CD4-positive, alpha-beta memory T cell (primary cell): Measurements from ENCODE around the gene FRK. TPM values are rescaled to one million over a fixed set of nuclear protein-coding genes. Genes with fewer than 3 reads are reported as not detected.

Experiments
- CTCF ChIA-PET: fragments of 350-600 bp; sonication (Branson Sonifier 250); formaldehyde crosslinking; loops from one replicate; lab custom pipeline; 2021; ENCODE audit warnings: inconsistent platforms; ENCODE audit not compliant: partially characterized antibody; lab: Charles Lee
- POLR2A ChIA-PET: fragments of 350-600 bp; sonication (Branson Sonifier 250); formaldehyde crosslinking; loops from one replicate; lab custom pipeline; 2021; ENCODE audit not compliant: partially characterized antibody; lab: Charles Lee
- DNase-seq, 5 donors: peaks; one replicate each; pipeline versions ENCODE4 v3.0.0 to v3.0.0-alpha.2; 2020 to 2022; ENCODE audit warnings: mixed read lengths in 1 of 5
- H3K27ac ChIP-seq: one replicate; pipeline ENCODE4 v1.7.0; 2013; ENCODE audit warnings: low read depth, low read length
- H3K27me3 ChIP-seq: 2 replicates; pipeline ENCODE4 v1.7.0; 2013; ENCODE audit warnings: mild to moderate bottlenecking, low read length, moderate library complexity; ENCODE audit not compliant: insufficient read depth
- H3K36me3 ChIP-seq: 2 replicates; pipeline ENCODE4 v1.7.0; 2013; ENCODE audit warnings: mild to moderate bottlenecking, low read length, moderate library complexity; ENCODE audit not compliant: insufficient read depth
- H3K4me1 ChIP-seq: 2 replicates; pipeline ENCODE4 v1.7.0; 2013; ENCODE audit warnings: mild to moderate bottlenecking, low read length, moderate library complexity; ENCODE audit not compliant: insufficient read depth
- H3K4me3 ChIP-seq, 2 donors: one replicate each; pipeline ENCODE4 v1.7.0; 2013; ENCODE audit warnings: low read length in 2 of 2, mild to moderate bottlenecking in 1 of 2
- H3K9me3 ChIP-seq, 2 donors: one replicate each; pipeline ENCODE4 v1.7.0; 2013; ENCODE audit warnings: low read length in 2 of 2, control low read depth in 1 of 2; ENCODE audit not compliant: control insufficient read depth in 1 of 2
- H3K27ac Mint-ChIP-seq, 7 donors: one replicate each; pipeline ENCODE4 v1.8.0; 2020 to 2021; ENCODE audit warnings: mixed read lengths in 7 of 7, mild to moderate bottlenecking in 6 of 7, inconsistent platforms in 3 of 7, moderate library complexity in 3 of 7
- H3K27me3 Mint-ChIP-seq, 2 donors: one replicate each; pipeline ENCODE4 v1.8.0; 2020 to 2021; ENCODE audit warnings: mixed read lengths in 2 of 2
- H3K36me3 Mint-ChIP-seq, 2 donors: one replicate each; pipeline ENCODE4 v1.8.0; 2020 to 2021; ENCODE audit warnings: mixed read lengths in 2 of 2, inconsistent platforms in 1 of 2, mild to moderate bottlenecking in 1 of 2
- H3K4me1 Mint-ChIP-seq, 4 donors: one replicate each; pipeline ENCODE4 v1.8.0; 2020 to 2021; ENCODE audit warnings: mixed read lengths in 4 of 4, mild to moderate bottlenecking in 1 of 4
- H3K4me3 Mint-ChIP-seq, 8 donors: one replicate each; pipeline ENCODE4 v1.8.0; 2020 to 2021; ENCODE audit warnings: mixed read lengths in 8 of 8, mild to moderate bottlenecking in 7 of 8, moderate library complexity in 6 of 8, inconsistent platforms in 3 of 8
- H3K9me3 Mint-ChIP-seq, 8 donors: one replicate each; pipeline ENCODE4 v1.8.0; 2020 to 2021; ENCODE audit warnings: mixed read lengths in 8 of 8, mild to moderate bottlenecking in 5 of 8, inconsistent platforms in 3 of 8, moderate library complexity in 1 of 8
- intact Hi-C: fragments of 100-400 bp; cut with micrococcal nuclease; formaldehyde crosslinking; loops from one replicate; pipeline ENCODE4 v1.15.1; 2023
- polyA plus RNA-seq, 2 donors: library from polyadenylated mRNA; unstranded; fragments of 300-500 nt; fragmentation: Illumina TruSeq; gene quantifications; one replicate each; pipeline ENCODE4 v1.2.3, GENCODE V29; 2021
- total RNA-seq, 2 experiments: library from RNA; stranded (reverse); gene quantifications; one replicate each; pipeline ENCODE4 v1.2.3, GENCODE V29; 2021

The FRK gene
- total and polyA plus RNA-seq, 4 experiments from 2014 or later, result 0.04 TPM; not detected in 3

GRCh38 chr6:115909923-115910546 is 150.7 kb downstream of the FRK start:
- intact Hi-C loops, result no loop called here
- H3K27ac ChIP-seq, result no peak overlapping the region
- no peak overlapping the region for H3K27ac Mint-ChIP-seq
- H3K27me3 ChIP-seq, result no peaks in the 10 kb centered on the region
- H3K4me3 Mint-ChIP-seq, result no peak overlapping the region
- CTCF ChIA-PET, result no interaction called here
- no peaks in the 10 kb centered on the region for H3K36me3 Mint-ChIP-seq
- no peak for DNase-seq
- no peaks in the 10 kb centered on the region for H3K4me1 Mint-ChIP-seq
- no peak overlapping the region for H3K4me3 ChIP-seq
- H3K27me3 Mint-ChIP-seq, result peaks cover 0 to 2% of the 10 kb centered on the region in 2 donors
- peaks cover 0 to 4% (median 0%) of the 10 kb centered on the region in 8 donors for H3K9me3 Mint-ChIP-seq
- no peaks in the 10 kb centered on the region for H3K36me3 ChIP-seq
- no peaks in the 10 kb centered on the region for H3K4me1 ChIP-seq
- H3K9me3 ChIP-seq, result no peaks in the 10 kb centered on the region
- POLR2A ChIA-PET, result no interaction called here

GRCh38 chr6:115908906-115909559 is 151.7 kb downstream of the FRK start:
- no peaks in the 10 kb centered on the region for H3K9me3 ChIP-seq
- ChIA-PET CTCF (no interaction called here), POLR2A (no interaction called here)
- no peak for DNase-seq
- Mint-ChIP-seq H3K36me3 (no peaks in the 10 kb centered on the region), H3K9me3 (peaks cover 0 to 4% (median 0%) of the 10 kb centered on the region in 8 donors), H3K4me3 (no peak overlapping the region), H3K4me1 (no peaks in the 10 kb centered on the region), H3K27me3 (peaks cover 1 to 2% of the 10 kb centered on the region in 2 donors), H3K27ac (no peak overlapping the region)
- H3K27me3 ChIP-seq, result no peaks in the 10 kb centered on the region
- no peaks in the 10 kb centered on the region for H3K36me3 ChIP-seq
- intact Hi-C loops, result no loop called here
- no peak overlapping the region for H3K27ac ChIP-seq
- no peak overlapping the region for H3K4me3 ChIP-seq
- H3K4me1 ChIP-seq, result no peaks in the 10 kb centered on the region

GRCh38 chr6:115905471-115905870 is 155.2 kb downstream of the FRK start:
- H3K36me3 Mint-ChIP-seq, result no peaks in the 10 kb centered on the region

GRCh38 chr6:115902436-115902835 is 158.3 kb downstream of the FRK start:
- no peak for DNase-seq
- no peak overlapping the region for H3K4me3 Mint-ChIP-seq
- H3K27ac ChIP-seq, result no peak overlapping the region
- no peaks in the 10 kb centered on the region for H3K9me3 Mint-ChIP-seq
- no peaks in the 10 kb centered on the region for H3K36me3 ChIP-seq
- no peaks in the 10 kb centered on the region for H3K4me1 ChIP-seq
- no peaks in the 10 kb centered on the region for H3K4me1 Mint-ChIP-seq
- ChIA-PET CTCF (no interaction called here), POLR2A (no interaction called here)
- peaks cover 1 to 2% of the 10 kb centered on the region in 2 donors for H3K27me3 Mint-ChIP-seq
- intact Hi-C loops, result no loop called here
- H3K9me3 ChIP-seq, result no peaks in the 10 kb centered on the region
- H3K27me3 ChIP-seq, result no peaks in the 10 kb centered on the region
- H3K27ac Mint-ChIP-seq, result no peak overlapping the region
- no peaks in the 10 kb centered on the region for H3K36me3 Mint-ChIP-seq
- H3K4me3 ChIP-seq, result no peak overlapping the region

More at GRCh38 chr6:115905471-115905870, 155.2 kb downstream of the FRK start:
- Mint-ChIP-seq H3K4me3 (no peak overlapping the region), H3K9me3 (peaks cover 0 to 4% (median 0%) of the 10 kb centered on the region in 8 donors), H3K4me1 (no peaks in the 10 kb centered on the region), H3K27ac (no peak overlapping the region), H3K27me3 (peaks cover 1 to 2% of the 10 kb centered on the region in 2 donors)
- ChIA-PET POLR2A (no interaction called here), CTCF (no interaction called here)
- Histone ChIP-seq H3K27me3 (no peaks in the 10 kb centered on the region), H3K27ac (no peak overlapping the region), H3K9me3 (no peaks in the 10 kb centered on the region), H3K4me1 (no peaks in the 10 kb centered on the region), H3K4me3 (no peak overlapping the region), H3K36me3 (no peaks in the 10 kb centered on the region)
- intact Hi-C loops, result no loop called here
- DNase-seq, result no peak

GRCh38 chr6:115901896-115902295 is 158.8 kb downstream of the FRK start:
- no peak overlapping the region for H3K4me3 Mint-ChIP-seq
- no peak for DNase-seq
- no peaks in the 10 kb centered on the region for H3K9me3 Mint-ChIP-seq
- peaks cover 1 to 2% of the 10 kb centered on the region in 2 donors for H3K27me3 Mint-ChIP-seq
- CTCF ChIA-PET, result no interaction called here
- H3K27me3 ChIP-seq, result no peaks in the 10 kb centered on the region
- H3K4me3 ChIP-seq, result no peak overlapping the region
- no peak overlapping the region for H3K27ac ChIP-seq
- no peaks in the 10 kb centered on the region for H3K36me3 Mint-ChIP-seq
- intact Hi-C loops, result no loop called here
- POLR2A ChIA-PET, result no interaction called here
- H3K27ac Mint-ChIP-seq, result no peak overlapping the region
- H3K4me1 Mint-ChIP-seq, result no peaks in the 10 kb centered on the region
- H3K4me1 ChIP-seq, result no peaks in the 10 kb centered on the region
- no peaks in the 10 kb centered on the region for H3K36me3 ChIP-seq
- H3K9me3 ChIP-seq, result no peaks in the 10 kb centered on the region

- ChIA-PET POLR2A (no interaction called here), CTCF (no interaction called here)
- Histone ChIP-seq H3K9me3 (no peaks in the 10 kb centered on the region), H3K27ac (no peak overlapping the region), H3K27me3 (no peaks in the 10 kb centered on the region), H3K4me1 (no peaks in the 10 kb centered on the region), H3K36me3 (no peaks in the 10 kb centered on the region), H3K4me3 (no peak overlapping the region)
- H3K4me1 Mint-ChIP-seq, result no peaks in the 10 kb centered on the region
- H3K36me3 Mint-ChIP-seq, result no peaks in the 10 kb centered on the region
- peaks cover 0 to 1% of the 10 kb centered on the region in 2 donors for H3K27me3 Mint-ChIP-seq
- no peak overlapping the region for H3K27ac Mint-ChIP-seq
- no peaks in the 10 kb centered on the region for H3K9me3 Mint-ChIP-seq
- no peak overlapping the region for H3K4me3 Mint-ChIP-seq
- DNase-seq, result no peak
- intact Hi-C loops, result no loop called here
These were observed 160.9 kb downstream of the FRK start for GRCh38 chr6:115899730-115900282.

- intact Hi-C loops, result no loop called here
- Mint-ChIP-seq H3K27ac (no peak overlapping the region), H3K4me1 (no peaks in the 10 kb centered on the region), H3K9me3 (no peaks in the 10 kb centered on the region), H3K4me3 (no peak overlapping the region), H3K27me3 (peaks cover 0 to 2% of the 10 kb centered on the region in 2 donors), H3K36me3 (no peaks in the 10 kb centered on the region)
- H3K36me3 ChIP-seq, result no peaks in the 10 kb centered on the region
- no peak for DNase-seq
- POLR2A ChIA-PET, result no interaction called here
- CTCF ChIA-PET, result no interaction called here
- no peaks in the 10 kb centered on the region for H3K9me3 ChIP-seq
- no peak overlapping the region for H3K27ac ChIP-seq
- no peak overlapping the region for H3K4me3 ChIP-seq
- H3K4me1 ChIP-seq, result no peaks in the 10 kb centered on the region
- H3K27me3 ChIP-seq, result no peaks in the 10 kb centered on the region
These were observed 162.4 kb downstream of the FRK start for GRCh38 chr6:115898246-115898645.
